ENCODE measurements around the gene SLC7A1.
"Not testable (repeated sequence)": the region's sequence is repeated elsewhere in the genome, so short reads cannot be mapped to it uniquely, and the experiment has no call there.

SLC7A1 gene

DNA sequence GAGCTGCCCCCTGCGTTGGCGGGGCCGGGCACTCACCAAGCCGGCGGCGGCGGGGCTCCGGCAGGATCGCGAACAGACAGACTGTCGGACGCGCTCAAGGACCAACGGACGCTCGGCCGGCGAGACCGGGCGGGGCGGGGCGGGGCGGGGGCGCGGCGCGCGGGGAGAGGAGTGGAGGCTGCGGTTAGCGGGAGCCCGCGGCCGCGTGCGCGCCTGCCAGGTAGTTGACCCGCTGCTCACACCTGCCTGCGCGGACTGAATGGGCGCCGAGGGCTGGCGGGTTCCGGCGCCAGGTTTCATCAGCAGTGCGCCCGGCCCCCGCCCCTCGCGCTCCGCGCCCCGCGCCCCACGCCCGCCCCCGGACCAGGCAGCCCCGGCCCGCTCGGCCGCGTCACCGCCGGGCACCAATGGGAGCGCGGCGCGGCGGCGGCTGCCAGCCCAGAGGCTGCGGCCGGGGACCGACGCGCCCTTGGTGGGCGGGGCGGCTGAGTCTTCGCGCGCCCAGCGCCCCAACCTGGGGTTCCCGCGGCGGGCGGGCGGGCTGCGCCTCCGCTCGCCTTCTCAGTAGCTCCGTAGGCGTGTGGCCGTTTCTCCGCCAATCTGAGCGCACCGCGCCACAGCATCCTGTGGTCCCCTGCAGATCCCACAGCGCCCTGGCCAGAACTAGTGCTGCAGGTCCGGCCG lies at the start of gene SLC7A1:
Gene SLC7A1 (minus strand): TSS at position 309 of the 684 bp plus-strand sequence. CDS start 59,500 bp downstream, outside the sequence.
- DNase-seq = peak; percentile 67 to 85 (median 77)

- DNase-seq = no peak
These were observed 45.2 kb upstream of the SLC7A1 start for GRCh38 chr13:29640665-29641064.

- DNase-seq = not testable (repeated sequence)
These were observed 41.3 kb upstream of the SLC7A1 start for GRCh38 chr13:29636831-29637230.

- DNase-seq = no peak
These were observed 29.5 kb upstream of the SLC7A1 start for GRCh38 chr13:29624997-29625396.

- DNase-seq = no peak
These were observed 26.4 kb upstream of the SLC7A1 start for GRCh38 chr13:29621841-29622240.

DNA sequence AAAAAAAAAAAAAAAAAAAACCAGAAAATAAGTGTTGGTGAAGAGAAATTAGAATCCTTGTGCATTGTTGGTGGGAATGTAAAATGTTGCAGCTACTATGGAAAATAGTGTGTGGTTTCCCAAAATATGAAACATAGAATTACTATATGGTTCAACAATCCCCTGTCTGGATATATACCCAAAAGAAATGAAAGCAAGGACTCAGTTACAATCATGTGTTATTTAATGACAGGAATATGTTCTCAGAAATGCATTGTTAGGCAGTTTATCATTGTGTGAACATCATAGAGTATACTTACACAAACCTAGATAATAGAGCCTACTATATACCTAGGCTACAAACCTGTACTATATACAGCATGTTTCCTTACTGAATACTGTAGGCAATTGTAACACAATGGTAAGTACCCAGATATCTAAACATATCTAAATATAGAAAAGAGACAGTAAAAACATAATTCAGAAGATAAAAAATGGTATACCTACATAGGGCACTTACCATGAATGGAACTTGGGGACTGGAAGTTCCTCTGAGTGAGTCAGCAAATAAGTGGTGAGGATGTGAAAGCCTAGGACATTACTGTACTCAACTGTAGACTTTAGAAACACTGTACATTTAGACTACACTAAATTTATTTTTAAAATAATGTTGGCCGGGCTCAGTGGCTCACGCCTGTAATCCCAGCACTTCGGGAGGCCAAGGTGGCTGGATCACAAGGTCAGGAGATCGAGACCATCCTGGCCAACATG lies 25.7 kb upstream of the SLC7A1 start:
- no peak for DNase-seq

DNA sequence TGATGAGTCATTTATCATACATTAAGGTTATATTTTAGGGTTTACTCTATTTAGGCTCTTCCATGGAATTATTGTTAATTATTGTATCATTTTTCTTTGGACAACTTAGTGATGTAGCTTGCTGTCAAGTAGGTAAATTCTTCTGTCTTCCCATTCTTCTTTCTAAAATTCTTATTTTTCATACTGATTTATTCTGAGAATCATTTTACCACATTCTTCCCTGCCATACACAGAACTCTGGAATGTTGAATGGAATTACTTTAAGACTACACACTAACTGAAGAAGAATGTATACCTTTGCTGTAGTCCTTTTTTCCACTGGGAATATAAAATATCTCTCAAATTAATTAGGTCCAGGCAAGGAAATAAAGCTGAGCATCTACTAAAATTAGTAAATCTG lies 24.5 kb upstream of the SLC7A1 start:
- DNase-seq = no peak

DNA sequence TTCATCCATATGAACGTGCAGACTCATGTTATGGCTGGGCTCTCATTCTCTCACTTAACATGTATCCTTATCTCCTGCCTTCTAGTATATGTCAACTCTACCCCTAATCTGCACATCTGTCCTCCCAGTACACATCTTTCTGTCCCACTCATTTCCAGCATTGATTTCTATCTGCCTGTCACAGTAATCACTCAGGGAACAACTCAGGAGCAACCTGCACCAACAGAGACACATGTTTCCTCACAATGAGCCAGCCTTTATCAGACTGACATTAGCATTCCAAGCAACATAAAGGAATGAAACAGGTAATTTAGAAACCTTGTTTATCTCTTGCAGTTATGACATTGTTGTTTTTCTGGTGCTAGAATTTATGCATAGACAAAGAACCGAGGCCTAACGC lies 17.6 kb upstream of the SLC7A1 start:
- no peak for DNase-seq

- DNase-seq = no peak
These were observed 12.0 kb upstream of the SLC7A1 start for GRCh38 chr13:29607465-29607864.

DNA sequence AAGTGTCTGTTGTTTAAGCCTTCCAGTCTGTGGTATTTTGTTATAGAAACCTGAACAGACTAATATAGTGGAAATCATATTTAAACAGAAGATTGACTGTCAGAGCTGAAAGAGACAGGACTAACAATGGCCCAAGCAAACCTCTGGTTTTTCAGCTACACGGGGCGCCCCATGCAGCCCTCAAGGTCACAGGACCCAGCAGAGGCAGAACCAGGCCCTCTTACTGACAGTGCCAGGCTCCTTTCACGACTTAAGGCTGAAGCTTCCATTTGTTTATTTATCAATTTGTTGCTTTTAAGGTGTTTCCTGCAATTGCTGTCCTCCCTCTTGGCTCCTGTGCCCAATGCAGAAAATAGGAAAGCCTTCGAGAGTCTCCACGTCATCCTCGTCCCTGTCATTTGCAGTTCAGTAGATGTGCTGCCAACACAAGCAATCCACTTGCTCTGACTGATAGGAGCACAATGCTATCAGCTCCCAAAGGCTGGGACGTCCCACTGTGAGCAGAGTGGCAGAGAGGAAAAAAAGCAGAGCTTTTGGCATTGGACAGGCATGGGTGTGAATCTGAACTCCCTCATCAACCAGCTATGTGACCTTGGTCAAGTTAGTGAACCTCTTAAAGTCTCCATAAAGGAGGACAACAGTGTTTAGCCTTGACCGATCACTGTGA lies 10.5 kb upstream of the SLC7A1 start:
- DNase-seq = no peak

DNA sequence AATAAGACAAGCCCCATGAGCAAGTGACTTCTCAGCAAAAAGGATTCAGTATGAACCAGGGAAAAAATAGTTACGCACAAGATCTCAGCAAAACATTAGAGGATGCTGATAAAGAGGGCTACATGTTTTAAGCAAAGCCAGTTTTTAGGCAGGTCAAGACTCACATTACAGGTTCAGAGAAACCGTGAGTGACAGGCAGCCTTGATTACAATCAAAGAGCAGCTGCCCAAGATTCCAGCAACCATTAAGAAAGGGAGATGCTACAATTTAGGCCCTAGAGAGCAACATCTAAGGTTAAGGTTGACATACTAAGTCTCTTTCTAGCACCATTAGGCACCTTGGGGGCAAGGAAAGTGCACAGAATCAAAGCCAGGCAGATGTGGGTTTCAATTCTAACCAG lies 2.8 kb upstream of the SLC7A1 start:
- DNase-seq = no peak

DNA sequence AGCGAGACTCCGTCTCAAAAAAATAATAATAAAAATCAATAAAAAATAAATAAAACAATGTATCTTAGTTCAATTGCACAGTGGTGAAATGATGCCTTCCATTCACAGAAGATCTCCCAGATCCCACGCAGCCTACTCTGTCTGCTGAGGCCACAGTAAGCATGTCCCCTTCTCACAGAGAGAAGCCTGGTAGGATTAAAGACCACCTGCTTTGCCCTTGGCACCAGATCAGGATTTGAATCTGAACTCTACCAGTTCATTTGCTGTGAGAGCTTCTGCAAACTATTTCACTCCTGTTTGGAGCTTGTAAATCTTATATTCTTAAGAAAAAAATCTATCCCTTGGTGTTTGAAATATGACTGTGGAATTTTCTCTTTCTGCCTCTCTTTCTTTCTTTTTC lies 2.2 kb upstream of the SLC7A1 start:
- DNase-seq = no peak

GRCh38 chr13:29597246-29597645 lies 1.8 kb upstream of the SLC7A1 start:
- DNase-seq = no peak

DNA sequence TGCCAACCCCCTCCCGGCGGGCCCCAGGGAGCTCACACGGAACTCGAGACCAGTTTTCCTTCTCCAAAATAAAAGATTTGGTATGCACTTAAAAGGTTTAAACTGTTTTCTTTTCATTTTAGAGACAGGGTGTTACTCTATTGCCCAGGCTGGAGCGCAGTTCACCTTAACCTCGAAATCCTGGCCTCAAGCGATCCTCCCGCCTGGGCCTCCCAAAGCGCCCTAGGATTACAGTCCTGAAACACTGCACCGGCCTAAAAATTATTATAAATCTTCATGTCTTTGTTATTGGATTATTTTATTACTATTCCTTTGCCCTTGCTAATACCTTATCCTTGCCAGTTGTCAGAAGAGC lies 553 bp upstream of the SLC7A1 start:
- DNase-seq = peak in 1 of 6 experiments; percentile 24

GRCh38 chr13:29594710-29595379 lies 643 bp downstream of the SLC7A1 start:
- peak; percentile 13 to 65 (median 28) for DNase-seq

DNA sequence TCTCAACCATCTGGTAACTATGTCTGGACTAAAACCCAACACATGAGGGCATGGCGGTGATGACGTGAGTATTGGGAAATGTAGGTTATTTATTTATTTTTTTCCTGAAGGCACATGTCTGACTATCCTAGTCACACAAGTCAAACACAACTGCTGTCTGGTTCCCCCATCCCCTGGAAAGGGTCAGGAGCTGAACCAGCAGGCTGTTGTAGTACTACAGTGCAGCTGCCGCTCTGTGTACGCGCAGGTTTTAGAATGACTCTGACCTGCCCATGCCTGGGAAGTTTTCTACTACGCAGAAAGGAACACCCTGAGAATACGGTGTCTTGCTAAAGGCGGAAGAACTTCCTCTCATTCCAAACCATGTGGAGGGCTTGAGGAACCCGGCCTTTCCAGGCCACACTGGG lies 1.2 kb downstream of the SLC7A1 start:
- peak in 2 of 6 experiments; percentile 7 to 65 for DNase-seq

DNA sequence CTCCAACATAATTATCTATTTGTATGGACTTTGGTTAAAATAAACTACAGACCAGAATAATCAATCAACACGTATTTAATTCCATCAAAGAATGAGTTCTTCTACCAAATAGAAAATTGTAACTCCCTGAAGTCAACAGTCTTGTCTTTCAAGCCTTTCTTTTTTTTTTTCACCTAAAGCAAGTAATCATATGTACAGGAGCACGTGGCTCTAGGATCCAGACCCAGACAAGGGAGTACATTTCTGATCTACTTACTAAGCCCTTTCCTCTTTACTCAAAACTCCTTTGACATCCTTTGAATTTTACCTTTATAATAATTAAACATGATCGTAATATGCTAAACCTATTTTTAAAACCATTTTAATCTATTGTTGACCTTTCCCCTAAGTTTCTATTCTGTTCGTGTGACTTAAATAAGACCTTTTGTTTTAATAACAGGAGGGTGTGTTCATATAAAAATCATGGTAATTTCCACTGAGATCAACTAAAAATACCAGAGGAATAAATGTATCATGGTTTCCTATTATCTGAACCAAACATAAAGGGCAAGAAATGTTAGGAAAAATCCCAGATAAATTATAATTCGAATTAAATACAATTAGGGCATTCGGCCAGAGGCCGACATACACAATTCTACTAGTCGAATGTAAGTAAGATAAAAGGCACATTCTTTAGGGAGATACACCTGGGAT lies 1.7 kb downstream of the SLC7A1 start:
- DNase-seq = no peak

DNA sequence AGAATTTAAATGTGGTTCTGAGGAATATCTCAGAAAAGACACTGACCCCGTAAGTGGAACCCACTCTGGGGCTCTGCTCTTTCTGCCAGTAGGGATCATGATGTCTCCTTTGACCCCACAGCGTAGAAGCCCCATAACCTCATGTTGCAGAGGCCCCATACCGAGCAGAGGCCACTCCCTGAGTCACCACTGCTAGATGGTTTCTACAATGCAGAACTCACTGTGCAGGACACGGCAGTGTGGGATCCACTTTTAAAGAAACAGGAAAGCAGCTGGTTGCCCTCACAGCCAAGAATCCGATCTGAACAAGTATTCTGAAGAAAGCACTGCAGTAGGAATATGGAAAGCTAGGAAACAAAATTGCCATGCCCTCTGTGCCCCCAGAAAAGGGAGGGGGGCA lies 4.2 kb downstream of the SLC7A1 start:
- no peak for DNase-seq

DNA sequence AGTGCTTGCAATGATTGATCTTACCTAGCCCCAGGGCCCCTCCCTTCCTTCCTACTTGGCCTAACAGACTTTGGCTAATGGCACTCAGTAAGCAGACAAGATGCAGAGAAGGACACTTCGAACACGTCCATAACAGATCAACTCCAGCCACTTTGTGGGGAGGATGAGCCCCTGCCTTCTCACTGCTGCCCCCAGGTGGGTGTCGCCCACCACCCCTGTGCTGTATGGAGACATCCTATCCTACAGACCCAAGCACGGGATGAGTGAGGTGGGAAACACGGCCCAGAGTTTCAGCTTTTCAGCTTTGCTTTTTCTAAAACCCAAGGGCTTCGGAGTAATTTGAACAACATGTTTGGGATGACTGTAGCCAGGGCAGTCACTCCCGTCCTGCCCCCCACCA lies 5.5 kb downstream of the SLC7A1 start:
- DNase-seq = no peak

GRCh38 chr13:29589234-29589633 lies 6.3 kb downstream of the SLC7A1 start:
- no peak for DNase-seq

GRCh38 chr13:29587645-29588044 lies 7.8 kb downstream of the SLC7A1 start:
- no peak for DNase-seq

DNA sequence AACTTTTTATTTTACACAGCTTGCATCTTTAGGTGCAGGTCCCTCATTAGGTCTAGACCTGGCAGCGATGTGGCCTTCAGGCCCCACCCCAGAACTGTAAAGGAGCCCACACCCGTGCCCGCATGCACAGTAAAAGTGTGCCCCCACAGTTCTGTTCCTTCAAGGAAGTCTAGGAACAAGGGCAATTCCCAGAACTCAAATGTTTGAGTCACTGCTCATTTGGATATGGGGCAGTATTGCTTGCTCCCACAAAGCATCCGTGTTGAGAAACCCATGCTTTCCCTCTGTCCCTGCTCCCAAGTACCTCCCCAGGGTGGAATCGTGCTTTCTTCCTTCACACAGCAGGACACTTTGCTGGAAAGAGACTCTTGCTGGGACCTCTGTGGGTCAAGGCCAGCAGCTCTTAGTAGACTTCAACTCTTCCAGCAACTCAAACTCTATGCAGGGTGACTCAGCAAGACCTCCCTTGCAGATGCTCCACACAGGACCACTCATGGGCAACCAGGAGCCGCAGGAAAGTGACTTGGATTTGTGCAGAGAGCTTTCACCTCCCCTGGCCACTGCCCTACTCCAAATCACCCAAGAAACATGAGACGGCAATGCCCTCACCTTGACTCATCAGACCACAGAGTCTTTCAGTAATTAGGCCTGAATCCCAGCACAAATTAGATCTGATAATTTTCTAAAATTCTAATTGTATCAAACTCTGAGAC lies 12.3 kb downstream of the SLC7A1 start:
- no peak for DNase-seq
